NCI-H82 treated with DMSO at 0.1 percent for 48 hours (cell line): Measurements from ENCODE around the gene NACA.
"Not testable (repeated sequence)": the region's sequence is repeated elsewhere in the genome, so short reads cannot be mapped to it uniquely, and the experiment has no call there.

Experiments used
- DNase-seq: peaks from one replicate; lab custom pipeline; 2025; ENCODE audit not compliant: unreplicated experiment; lab: John Stamatoyannopoulos, UW

Gene NACA

GRCh38 chr12:56724972-56725722 is at the start of gene NACA:
TSS of gene NACA (minus strand) at chr12:56725299. CDS start at chr12:56724521, 778 bp downstream.
- DNase-seq: peak; percentile 96

GRCh38 chr12:56773113-56773512 is 48.0 kb upstream of the NACA start:
- no peak for DNase-seq

DNA sequence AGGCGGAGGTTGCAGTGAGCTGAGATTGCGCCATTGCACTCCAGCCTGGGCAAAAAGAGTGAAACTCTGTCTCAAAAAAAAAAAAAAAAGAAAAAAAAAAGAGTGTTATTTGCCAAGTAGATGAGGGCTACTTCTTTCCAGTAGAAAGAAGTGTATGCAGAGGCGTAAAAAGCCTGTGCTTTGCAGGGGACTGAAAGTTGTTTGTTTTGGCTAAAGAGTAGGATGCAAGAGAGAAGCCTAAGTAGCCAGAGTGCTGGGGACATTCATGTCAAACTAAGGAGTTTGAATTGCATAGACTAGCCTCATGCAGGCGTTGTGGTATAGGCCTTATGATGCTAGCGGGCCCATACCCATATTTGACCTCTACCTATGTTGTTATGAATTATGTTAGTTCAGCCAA is 47.5 kb upstream of the NACA start:
- DNase-seq: no peak

DNA sequence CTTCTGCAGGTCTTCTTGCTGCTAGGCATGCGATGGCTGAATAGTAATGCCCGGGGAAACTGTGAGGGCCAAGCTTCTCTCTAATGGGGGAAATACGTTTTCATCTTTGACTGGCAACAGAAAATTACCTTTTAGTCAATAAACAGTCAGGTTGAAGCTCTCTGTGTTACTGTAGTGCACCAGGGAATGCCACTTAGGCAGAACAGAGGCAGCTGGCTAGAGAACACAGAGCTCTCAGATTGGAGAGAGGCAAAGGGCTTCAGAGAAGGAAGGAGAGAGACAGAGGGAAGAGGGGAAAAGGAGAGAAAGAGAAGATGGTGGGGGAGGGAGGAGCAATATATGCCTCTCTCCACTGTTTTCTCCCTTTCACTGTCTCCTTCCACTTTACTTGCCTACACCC is 44.8 kb upstream of the NACA start:
- DNase-seq: no peak

DNA sequence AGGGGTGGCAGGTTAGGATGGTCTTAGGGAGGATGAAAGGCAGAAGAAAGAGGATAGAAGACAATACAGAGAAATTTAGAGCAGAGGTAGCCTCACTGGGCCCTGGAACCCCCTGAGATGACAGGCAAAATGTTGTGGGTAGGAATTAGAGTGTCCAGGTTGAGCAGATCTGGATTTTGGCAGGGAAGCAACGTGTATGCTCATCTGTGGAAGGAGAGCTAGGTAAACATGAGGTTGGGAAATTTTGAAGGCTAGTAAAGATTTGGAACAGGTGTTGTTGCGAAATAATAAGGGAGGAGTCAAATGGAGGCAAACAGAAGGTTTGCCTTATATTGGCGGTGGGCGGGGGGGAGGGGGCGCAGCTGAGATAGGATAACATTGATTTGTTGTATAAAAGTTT is 43.3 kb upstream of the NACA start:
- DNase-seq: no peak

GRCh38 chr12:56766535-56766934 is 41.4 kb upstream of the NACA start:
- DNase-seq: no peak

GRCh38 chr12:56763753-56764657 is 38.9 kb upstream of the NACA start:
- no peak for DNase-seq

DNA sequence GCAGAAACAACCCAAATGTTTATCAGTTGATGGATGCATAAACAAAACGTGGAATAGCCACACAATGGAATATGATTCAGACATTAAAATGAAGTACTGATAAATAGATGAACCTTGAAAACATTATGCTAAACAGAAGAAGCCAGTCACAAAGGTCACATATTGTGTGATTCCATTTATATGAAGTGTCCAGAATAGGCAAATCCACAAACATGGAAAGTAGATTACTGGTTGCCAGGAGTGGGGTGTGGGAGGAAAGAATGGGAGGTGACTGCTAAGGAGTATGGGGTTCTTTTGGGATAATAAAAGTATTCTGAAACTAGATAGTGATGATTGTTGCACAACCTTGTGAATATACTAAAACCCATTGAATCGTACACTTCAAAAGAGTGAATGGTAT is 36.7 kb upstream of the NACA start:
- no peak for DNase-seq

DNA sequence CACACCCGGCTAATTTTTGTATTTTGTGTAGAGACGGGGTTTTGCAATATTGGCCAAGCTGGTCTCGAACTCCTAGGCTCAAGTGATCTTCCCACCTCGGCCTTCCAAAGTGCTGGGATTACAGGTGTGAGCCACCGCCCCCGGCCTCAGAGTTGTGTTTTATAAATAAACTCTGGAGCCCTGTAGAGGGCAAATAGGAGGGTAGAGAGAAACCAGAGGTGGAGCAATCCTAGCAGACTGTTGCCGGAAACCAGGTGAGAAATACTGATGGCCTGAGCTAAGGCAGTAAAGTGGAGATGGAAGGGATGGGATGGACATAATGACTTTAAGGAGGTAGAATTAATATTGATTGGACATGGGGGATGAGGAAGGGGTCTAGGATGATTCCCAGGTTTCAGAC is 35.4 kb upstream of the NACA start:
- DNase-seq: no peak

DNA sequence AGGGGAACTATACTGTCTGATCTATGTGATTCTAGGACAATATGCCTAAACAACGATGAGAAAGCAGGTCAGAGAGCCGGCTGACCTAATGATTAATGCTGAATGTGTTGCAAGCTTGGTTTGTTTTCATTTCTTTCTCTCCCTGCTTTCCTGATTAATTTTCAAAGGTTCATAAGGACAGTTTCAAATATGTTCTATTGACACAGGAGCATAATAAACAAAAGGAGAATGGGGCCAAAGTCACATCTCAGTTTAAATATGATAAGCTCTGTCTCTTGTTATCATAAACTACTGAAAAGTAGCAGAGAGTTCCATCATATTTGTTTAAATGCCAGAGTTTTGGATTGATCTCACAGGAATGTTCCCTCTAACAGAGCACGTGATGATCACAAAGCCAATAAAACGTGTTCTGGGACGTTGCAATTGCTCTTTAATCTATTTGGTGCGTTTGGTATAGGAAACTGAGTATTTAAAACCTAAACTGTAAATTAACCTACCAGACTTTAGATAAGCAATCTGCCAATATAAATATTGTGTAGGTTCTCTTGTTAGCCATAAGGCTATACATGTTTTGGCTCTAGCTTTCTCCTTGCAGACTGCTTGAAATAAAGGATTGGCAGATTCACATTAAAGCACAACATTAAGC is 34.3 kb upstream of the NACA start:
- no peak for DNase-seq

- DNase-seq: no peak
Measured at GRCh38 chr12:56758728-56759262, 33.7 kb upstream of the NACA start.

DNA sequence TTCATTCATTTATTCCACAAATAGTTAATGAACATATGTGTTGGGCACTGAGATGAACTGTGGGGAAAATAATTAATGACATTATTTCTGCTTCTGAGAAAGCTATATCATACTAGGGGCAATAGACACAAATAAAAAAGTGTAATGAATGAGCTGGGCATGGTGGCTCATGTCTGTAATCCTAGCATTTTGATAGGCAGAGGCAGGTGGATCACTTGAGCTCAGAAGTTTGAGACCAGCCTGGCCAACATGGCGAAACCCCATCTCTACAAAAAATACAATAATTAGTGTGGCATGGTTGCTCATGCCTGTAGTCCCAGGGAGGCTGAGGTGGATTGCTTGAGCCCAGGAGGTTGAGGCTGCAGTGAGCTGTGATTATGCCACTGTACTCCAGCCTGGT is 32.9 kb upstream of the NACA start:
- DNase-seq: not testable (repeated sequence)

- DNase-seq: no peak
Measured at GRCh38 chr12:56753566-56753965, 28.5 kb upstream of the NACA start.

DNA sequence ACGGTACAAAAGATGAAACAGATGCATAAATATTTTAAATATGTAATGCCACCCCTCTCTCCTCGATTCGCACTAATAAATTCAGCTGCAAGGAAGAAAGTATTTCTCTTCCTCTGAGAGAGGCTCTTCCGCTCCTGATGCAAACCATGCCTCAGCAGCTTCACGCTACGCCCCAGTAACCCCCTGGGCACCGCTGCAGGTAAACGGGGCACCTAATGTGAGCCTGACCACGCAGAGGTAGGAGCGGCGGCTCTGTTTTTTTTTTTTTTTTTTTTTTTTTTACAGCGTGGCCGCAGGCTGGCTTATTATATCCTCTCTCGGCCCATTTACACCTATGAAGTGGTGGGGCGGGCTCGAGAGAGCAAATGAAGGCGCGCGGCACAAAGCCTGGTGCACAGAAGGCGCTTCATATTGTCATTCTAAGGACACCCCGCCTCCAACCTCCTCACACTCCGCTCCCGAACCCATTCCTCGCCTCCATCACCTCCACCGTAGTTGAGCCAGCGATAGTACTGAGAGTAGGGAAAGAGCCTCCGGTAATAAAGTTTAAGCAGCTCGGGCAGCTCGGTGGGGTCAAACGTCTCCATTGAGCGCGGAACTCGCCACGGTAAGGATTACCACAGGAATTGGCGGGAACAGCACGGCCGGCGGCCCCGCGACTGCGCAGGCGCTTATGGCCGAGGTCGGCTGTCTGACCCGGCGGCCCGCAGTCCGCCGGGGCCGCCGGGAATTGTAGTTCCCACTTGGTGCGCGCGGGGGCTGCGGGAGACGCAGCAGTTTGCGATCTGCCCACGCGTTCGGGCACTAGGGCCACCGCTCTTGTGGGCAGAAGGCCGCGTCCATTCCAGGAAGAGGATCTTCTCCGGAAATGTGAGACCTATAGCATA is 26.9 kb upstream of the NACA start, which contains the start of gene PRIM1:
TSS of gene PRIM1 (minus strand) at position 612 of the 887 bp plus-strand sequence. CDS start at position 587, 25 bp downstream.
- peak; percentile 68 for DNase-seq

GRCh38 chr12:56750596-56750995 is 25.5 kb upstream of the NACA start:
- DNase-seq: not testable (repeated sequence)

GRCh38 chr12:56749853-56750252 is 24.8 kb upstream of the NACA start:
- no peak for DNase-seq

- DNase-seq: no peak
Measured at GRCh38 chr12:56749359-56749758, 24.3 kb upstream of the NACA start.

- no peak for DNase-seq
Measured at GRCh38 chr12:56728139-56728861, 3.2 kb upstream of the NACA start.

- not testable (repeated sequence) for DNase-seq
Measured at GRCh38 chr12:56726196-56726675, 1.1 kb upstream of the NACA start.
